GM23338 (cell line): ENCODE data around the gene CAPS.
A peak's percentile ranks its signal among the peaks of the same experiment; 100 is the strongest.

Experiments used
- CREB1 ChIP-seq: fragments of 250-450 bp; sonication (Bioruptor Pico); IDR thresholded peaks from 2 replicates; pipeline ENCODE4 v1.5.0; 2020; ENCODE audit warnings: low read depth, mild to moderate bottlenecking, moderate library complexity
- CTCF ChIP-seq, 2 experiments: fragments of 200-600 bp in 1 of 2; sonication (generic) in 1 of 2; conservative IDR thresholded peaks; 2 replicates each; pipeline versions ENCODE4 v1.5.1 to v1.6.1; 2016 to 2017; ENCODE audit warnings: antibody characterized with exemption in 2 of 2, low read depth in 2 of 2, mild to moderate bottlenecking in 2 of 2, moderate library complexity in 1 of 2
- ETS1 ChIP-seq: IDR thresholded peaks from 2 replicates; pipeline ENCODE4 v1.6.1; 2016; ENCODE audit warnings: antibody characterized with exemption
- EZH2 ChIP-seq: fragments of 200-600 bp; sonication (generic); IDR thresholded peaks from one replicate; pipeline ENCODE4 v1.8.0; 2017; ENCODE audit warnings: antibody characterized with exemption, mild to moderate bottlenecking, low read depth; ENCODE audit not compliant: unreplicated experiment
- EZH2phosphoT487 ChIP-seq: fragments of 200-600 bp; sonication (generic); IDR thresholded peaks from one replicate; pipeline ENCODE4 v1.8.1; 2018; ENCODE audit warnings: antibody characterized with exemption; ENCODE audit not compliant: unreplicated experiment
- JUNB ChIP-seq: IDR thresholded peaks from one replicate; pipeline ENCODE4 v1.6.1; 2016; ENCODE audit warnings: antibody characterized with exemption; ENCODE audit not compliant: unreplicated experiment
- NANOG ChIP-seq: IDR thresholded peaks from 2 replicates; pipeline ENCODE4 v1.6.1; 2016; ENCODE audit warnings: antibody characterized with exemption, borderline replicate concordance
- POLR2AphosphoS5 ChIP-seq: IDR thresholded peaks from 2 replicates; pipeline ENCODE4 v1.6.1; 2016; ENCODE audit warnings: antibody characterized with exemption, low read depth
- REST ChIP-seq: IDR thresholded peaks from one replicate; pipeline ENCODE4 v1.6.1; 2018; ENCODE audit warnings: antibody characterized with exemption; ENCODE audit not compliant: unreplicated experiment
- STAT1 ChIP-seq: IDR thresholded peaks from one replicate; pipeline ENCODE4 v1.6.1; 2016; ENCODE audit warnings: antibody characterized with exemption; ENCODE audit not compliant: unreplicated experiment
- ZNF114 ChIP-seq: fragments of 250-450 bp; sonication (Bioruptor Pico); IDR thresholded peaks from 2 replicates; pipeline ENCODE4 v1.5.0; 2020; ENCODE audit warnings: mild to moderate bottlenecking, moderate library complexity
- ZNF331 ChIP-seq: fragments of 250-450 bp; sonication (Bioruptor Pico); IDR thresholded peaks from 2 replicates; pipeline ENCODE4 v1.5.0; 2020; ENCODE audit warnings: low read depth, mild to moderate bottlenecking, moderate library complexity

GRCh38 chr19:5892772-5893275 lies 21.2 kb upstream of the CAPS start:
- TF ChIP-seq CTCF (conservative IDR thresholded peaks at IDR 0.05; ENCODE audit: low read depth in 2 of 2) = no peak
- no peak for TF ChIP-seq ETS1
- TF ChIP-seq EZH2phosphoT487 = no peak
- TF ChIP-seq POLR2AphosphoS5 = 0 out of 2 replicates have a peak, but pooled peaks have one; percentile 6
- TF ChIP-seq REST = no peak
- no peak for TF ChIP-seq JUNB
- TF ChIP-seq EZH2 = no peak
- no peak for TF ChIP-seq CREB1 (CRISPR knock-in tag)
- no peak for TF ChIP-seq ZNF114 (CRISPR knock-in tag)
- no peak for TF ChIP-seq NANOG
- no peak for TF ChIP-seq ZNF331
- TF ChIP-seq STAT1 = no peak
